H9 (cell line): ENCODE measurements around the gene STX8. TPM values are rescaled to one million over a fixed set of nuclear protein-coding genes. Genes with fewer than 3 reads are reported as not detected.

Experiments used
- DNase-seq: peaks from one replicate; pipeline ENCODE4 v3.0.0-alpha.2; 2017
- H2AFZ ChIP-seq: one replicate; pipeline ENCODE4 v1.6.1; 2013; ENCODE audit warnings: mild to moderate bottlenecking, low read length, control low read depth, moderate library complexity
- H2AK5ac ChIP-seq: 2 replicates; pipeline ENCODE4 v1.6.1; 2013; ENCODE audit warnings: low read length, control low read depth, mixed read lengths; ENCODE audit not compliant: insufficient read length
- H2BK120ac ChIP-seq: one replicate; pipeline ENCODE4 v1.6.1; 2013; ENCODE audit warnings: low read depth, mild to moderate bottlenecking, low read length, control low read depth, inconsistent platforms; ENCODE audit not compliant: poor library complexity, severe bottlenecking
- H2BK12ac ChIP-seq: 2 replicates; pipeline ENCODE4 v1.6.1; 2013; ENCODE audit warnings: low read length, control low read depth, mixed read lengths, low read depth; ENCODE audit not compliant: insufficient read length
- H2BK15ac ChIP-seq: 2 replicates; pipeline ENCODE4 v1.6.1; 2013; ENCODE audit warnings: low read depth, low read length, control low read depth
- H2BK20ac ChIP-seq: one replicate; pipeline ENCODE4 v1.6.1; 2013; ENCODE audit warnings: low read depth, mild to moderate bottlenecking, low read length, control low read depth, inconsistent platforms; ENCODE audit not compliant: poor library complexity, severe bottlenecking
- H2BK5ac ChIP-seq: 2 replicates; pipeline ENCODE4 v1.6.1; 2013; ENCODE audit warnings: low read length, control low read depth, mixed read lengths; ENCODE audit not compliant: insufficient read length
- H3K14ac ChIP-seq: 2 replicates; pipeline ENCODE4 v1.6.1; 2013; ENCODE audit warnings: low read length, control low read depth; ENCODE audit not compliant: insufficient read depth
- H3K18ac ChIP-seq: 2 replicates; pipeline ENCODE4 v1.6.1; 2013; ENCODE audit warnings: low read depth, mild to moderate bottlenecking, mixed read lengths, low read length, control low read depth; ENCODE audit not compliant: insufficient read length
- H3K23ac ChIP-seq: 2 replicates; pipeline ENCODE4 v1.6.1; 2013; ENCODE audit warnings: low read length, control low read depth, mixed read lengths, low read depth; ENCODE audit not compliant: insufficient read length
- H3K23me2 ChIP-seq: 2 replicates; pipeline ENCODE4 v1.6.1; 2013; ENCODE audit warnings: low read depth, mild to moderate bottlenecking, mixed read lengths, low read length, control low read depth; ENCODE audit not compliant: insufficient read length, poor library complexity, severe bottlenecking
- H3K27ac ChIP-seq: 2 replicates; pipeline ENCODE4 v1.5.1; 2013; ENCODE audit warnings: low read length, control low read depth, mixed read lengths, low read depth; ENCODE audit not compliant: insufficient read length
- H3K27me3 ChIP-seq: 2 replicates; pipeline ENCODE4 v1.6.1; 2013; ENCODE audit warnings: low read length, control low read depth, inconsistent platforms; ENCODE audit not compliant: insufficient read depth
- H3K4ac ChIP-seq: 2 replicates; pipeline ENCODE4 v1.6.1; 2013; ENCODE audit warnings: low read depth, mild to moderate bottlenecking, control low read depth, inconsistent platforms, low read length, moderate library complexity
- H3K4me1 ChIP-seq: 2 replicates; pipeline ENCODE4 v1.6.1; 2013; ENCODE audit warnings: low read length, control low read depth, inconsistent platforms; ENCODE audit not compliant: insufficient read depth
- H3K4me2 ChIP-seq: 2 replicates; pipeline ENCODE4 v1.6.1; 2013; ENCODE audit warnings: low read length, control low read depth, mixed read lengths; ENCODE audit not compliant: insufficient read length, insufficient read depth
- H3K56ac ChIP-seq: 2 replicates; pipeline ENCODE4 v1.6.1; 2013; ENCODE audit warnings: low read depth, mild to moderate bottlenecking, mixed read lengths, low read length, control low read depth; ENCODE audit not compliant: insufficient read length
- H3K79me1 ChIP-seq: 2 replicates; pipeline ENCODE4 v1.6.1; 2013; ENCODE audit warnings: low read depth, mild to moderate bottlenecking, moderate library complexity, low read length, control low read depth, inconsistent platforms; ENCODE audit not compliant: insufficient read depth, poor library complexity, severe bottlenecking
- H3K79me2 ChIP-seq: 2 replicates; pipeline ENCODE4 v1.6.1; 2013; ENCODE audit warnings: low read length, control low read depth, inconsistent platforms; ENCODE audit not compliant: insufficient read depth
- H3K9ac ChIP-seq: 2 replicates; pipeline ENCODE4 v1.6.1; 2013; ENCODE audit warnings: low read length, control low read depth, mixed read lengths; ENCODE audit not compliant: insufficient read length; ENCODE audit errors: extremely low read depth
- H3K9me3 ChIP-seq: one replicate; pipeline ENCODE4 v1.6.1; 2013; ENCODE audit warnings: low read depth, low read length, inconsistent platforms; ENCODE audit not compliant: control insufficient read depth
- H3T11ph ChIP-seq: one replicate; pipeline ENCODE4 v1.6.1; 2013; ENCODE audit warnings: mild to moderate bottlenecking, low read length, control low read depth, inconsistent platforms
- H4K20me1 ChIP-seq: one replicate; pipeline ENCODE4 v1.6.1; 2013; ENCODE audit not compliant: control insufficient read depth, insufficient read length, insufficient read depth
- H4K5ac ChIP-seq: 2 replicates; pipeline ENCODE4 v1.6.1; 2013; ENCODE audit warnings: low read depth, mild to moderate bottlenecking, mixed read lengths, low read length, control low read depth; ENCODE audit not compliant: insufficient read length
- H4K8ac ChIP-seq: replicated peaks from 2 replicates; pipeline ENCODE4 v1.6.1; 2013; ENCODE audit warnings: low read length, control low read depth, mixed read lengths, low read depth; ENCODE audit not compliant: insufficient read length
- H4K91ac ChIP-seq: 2 replicates; pipeline ENCODE4 v1.6.1; 2013; ENCODE audit warnings: low read depth, mild to moderate bottlenecking, moderate library complexity, mixed read lengths, low read length, control low read depth; ENCODE audit not compliant: insufficient read length
- H3K27ac Mint-ChIP-seq, 3 experiments: 2 replicates in 2 of 3; 3 replicates in 1 of 3; pipeline ENCODE4 v1.8.0; 2020 to 2021; ENCODE audit warnings: mixed read lengths in 3 of 3, mild to moderate bottlenecking in 1 of 3, moderate library complexity in 1 of 3
- H3K27me3 Mint-ChIP-seq: 2 replicates; pipeline ENCODE4 v1.8.0; 2021; ENCODE audit warnings: low read depth, mild to moderate bottlenecking, moderate library complexity, mixed read lengths
- H3K36me3 Mint-ChIP-seq, 3 experiments: 2 replicates in 2 of 3; 3 replicates in 1 of 3; pipeline ENCODE4 v1.8.0; 2020 to 2021; ENCODE audit warnings: low read depth in 3 of 3, mixed read lengths in 3 of 3; ENCODE audit not compliant: insufficient read depth in 1 of 3
- H3K4me1 Mint-ChIP-seq, 2 experiments: 2 replicates each; pipeline ENCODE4 v1.8.0; 2020; ENCODE audit warnings: mixed read lengths in 2 of 2
- H3K4me3 Mint-ChIP-seq, 2 experiments: 2 replicates in 1 of 2; 3 replicates in 1 of 2; pipeline ENCODE4 v1.8.0; 2020 to 2021; ENCODE audit warnings: mild to moderate bottlenecking in 2 of 2, mixed read lengths in 2 of 2, moderate library complexity in 1 of 2
- H3K9me3 Mint-ChIP-seq, 2 experiments: 2 replicates in 1 of 2; 3 replicates in 1 of 2; pipeline ENCODE4 v1.8.0; 2020; ENCODE audit warnings: mild to moderate bottlenecking in 2 of 2, mixed read lengths in 2 of 2, moderate library complexity in 1 of 2
- CTCF ChIP-seq: fragments of 200-600 bp; sonication (generic); conservative IDR thresholded peaks from 3 replicates; pipeline ENCODE4 v1.8.0; 2021; ENCODE audit warnings: antibody characterized with exemption, mild to moderate bottlenecking
- WGBS: extraction: QIAGEN DNeasy Blood & Tissue Kit; methylation state at CpG from one replicate; pipeline ENCODE4 v1.1.7; 2013; ENCODE audit warnings: missing lambda C conversion rate, low lambda C conversion rate, mixed read lengths; ENCODE audit not compliant: insufficient read length; ENCODE audit errors: extremely low coverage; 5-methylcytosine and 5-hydroxymethylcytosine counted together
- total RNA-seq: library from RNA; stranded (reverse); gene quantifications from 2 replicates; pipeline ENCODE4 v1.2.1, GENCODE V29; 2021

Gene STX8
- total RNA-seq, 1 experiment from 2014 or later = 55.1 TPM

GRCh38 chr17:9401434-9401833 is 174.2 kb downstream of the STX8 start:
- no peaks in the 10 kb centered on the region; a peak in 1 of 7 replicates for H3K36me3 Mint-ChIP-seq

More at GRCh38 chr17:9401434-9401833, 174.2 kb downstream of the STX8 start:
- Histone ChIP-seq H2BK20ac (no peak overlapping the region), H2AFZ (no peak overlapping the region), H2BK15ac (no peak overlapping the region), H4K20me1 (no peaks in the 10 kb centered on the region), H3K4me2 (no peak overlapping the region), H3K23ac (no peak overlapping the region), H3K23me2 (no peaks in the 10 kb centered on the region), H2BK5ac (no peak overlapping the region), H3K79me2 (no peaks in the 10 kb centered on the region), H3K56ac (no peak overlapping the region), H3K14ac (no peak overlapping the region), H3K27ac (no peak overlapping the region), H3T11ph (no peak overlapping the region), H2AK5ac (no peak overlapping the region), H3K4me1 (no peaks in the 10 kb centered on the region), H4K5ac (no peak overlapping the region), H4K91ac (no peak overlapping the region), H2BK12ac (no peak overlapping the region), H3K4ac (no peak overlapping the region), H2BK120ac (no peak overlapping the region), H4K8ac (no peak overlapping the region), H3K9me3 (no peaks in the 10 kb centered on the region), H3K27me3 (no peaks in the 10 kb centered on the region), H3K79me1 (no peaks in the 10 kb centered on the region), H3K9ac (no peak overlapping the region), H3K18ac (no peak overlapping the region)
- no peak overlapping the region for H3K4me3 Mint-ChIP-seq
- WGBS = no CpG with 5 or more reads among the region's 4 CpGs
- peaks cover 5 to 6% of the 10 kb centered on the region in 2 experiments; a peak in 2 of 4 replicates for H3K4me1 Mint-ChIP-seq
- H3K27ac Mint-ChIP-seq = no peak overlapping the region
- TF ChIP-seq CTCF = no peak
- no peak for DNase-seq
- H3K9me3 Mint-ChIP-seq = no peaks in the 10 kb centered on the region; a peak in 2 of 5 replicates
- no peaks in the 10 kb centered on the region for H3K27me3 Mint-ChIP-seq
